ENCODE data around the gene CCDC80.

The CCDC80 gene

GRCh38 chr3:112687616-112688015 is 46.7 kb upstream of the CCDC80 start:
- in situ Hi-C loops (cut with HindIII; ENCODE audit: low sequenced_read_pairs), result no loop called here
- no peak for DNase-seq (ENCODE audit: low read depth)
- H3K4me3 ChIP-seq (ENCODE audit: low read depth, low read length), result no peak overlapping the region
- no peak for TF ChIP-seq CTCF (IDR thresholded peaks at IDR 0.05; ENCODE audit: low read depth, low read length, missing control alignments)

- in situ Hi-C loops (cut with HindIII; ENCODE audit: low sequenced_read_pairs), result no loop called here
- no peak overlapping the region for H3K4me3 ChIP-seq (ENCODE audit: low read depth, low read length)
- no peak for DNase-seq (ENCODE audit: low read depth)
- TF ChIP-seq CTCF (IDR thresholded peaks at IDR 0.05; ENCODE audit: low read depth, low read length, missing control alignments), result no peak
Measured at GRCh38 chr3:112687211-112687610, 46.3 kb upstream of the CCDC80 start.

- DNase-seq (ENCODE audit: low read depth), result no peak
- in situ Hi-C loops (cut with HindIII; ENCODE audit: low sequenced_read_pairs), result no loop called here
- H3K4me3 ChIP-seq (ENCODE audit: low read depth, low read length), result no peak overlapping the region
- TF ChIP-seq CTCF (IDR thresholded peaks at IDR 0.05; ENCODE audit: low read depth, low read length, missing control alignments), result no peak
Measured at GRCh38 chr3:112685956-112686799, 45.2 kb upstream of the CCDC80 start.

GRCh38 chr3:112685420-112685819 is 44.5 kb upstream of the CCDC80 start:
- TF ChIP-seq CTCF (IDR thresholded peaks at IDR 0.05; ENCODE audit: low read depth, low read length, missing control alignments), result no peak
- in situ Hi-C loops (cut with HindIII; ENCODE audit: low sequenced_read_pairs), result no loop called here
- H3K4me3 ChIP-seq (ENCODE audit: low read depth, low read length), result no peak overlapping the region
- DNase-seq (ENCODE audit: low read depth), result no peak

- no peak overlapping the region for H3K4me3 ChIP-seq (ENCODE audit: low read depth, low read length)
- TF ChIP-seq CTCF (IDR thresholded peaks at IDR 0.05; ENCODE audit: low read depth, low read length, missing control alignments), result no peak
- in situ Hi-C loops (cut with HindIII; ENCODE audit: low sequenced_read_pairs), result no loop called here
- no peak for DNase-seq (ENCODE audit: low read depth)
Measured at GRCh38 chr3:112682361-112682760, 41.4 kb upstream of the CCDC80 start.

GRCh38 chr3:112681822-112682325 is 40.9 kb upstream of the CCDC80 start:
- in situ Hi-C loops (cut with HindIII; ENCODE audit: low sequenced_read_pairs), result no loop called here

More at GRCh38 chr3:112681822-112682325, 40.9 kb upstream of the CCDC80 start:
- peak; percentile 75 for DNase-seq (ENCODE audit: low read depth)
- TF ChIP-seq CTCF (IDR thresholded peaks at IDR 0.05; ENCODE audit: low read depth, low read length, missing control alignments), result no peak
- no peak overlapping the region for H3K4me3 ChIP-seq (ENCODE audit: low read depth, low read length)
